NB4 (cell line): ENCODE results near the gene PAX5.

Source experiments
- CTCF ChIP-seq: IDR thresholded peaks from one replicate; pipeline ENCODE4 v1.5.1; 2012; ENCODE audit warnings: low read depth, low read length
- MAX ChIP-seq: IDR thresholded peaks from 2 replicates; pipeline ENCODE4 v1.6.1; 2011; ENCODE audit warnings: low read depth, low read length
- MYC ChIP-seq: IDR thresholded peaks from 2 replicates; pipeline ENCODE4 v1.6.1; 2011; ENCODE audit warnings: low read depth, low read length

- no peak for TF ChIP-seq CTCF
- TF ChIP-seq MAX: no peak
- no peak for TF ChIP-seq MYC
Observed at GRCh38 chr9:36930941-36931340, 103.1 kb downstream of the PAX5 start.
